Amniotic epithelial cell (primary cell): ENCODE results near the gene USF2.

Experiments
- DNase-seq: peaks from one replicate; pipeline ENCODE4 v3.0.0-alpha.2; 2010; ENCODE audit warnings: low read depth

Gene USF2

DNA sequence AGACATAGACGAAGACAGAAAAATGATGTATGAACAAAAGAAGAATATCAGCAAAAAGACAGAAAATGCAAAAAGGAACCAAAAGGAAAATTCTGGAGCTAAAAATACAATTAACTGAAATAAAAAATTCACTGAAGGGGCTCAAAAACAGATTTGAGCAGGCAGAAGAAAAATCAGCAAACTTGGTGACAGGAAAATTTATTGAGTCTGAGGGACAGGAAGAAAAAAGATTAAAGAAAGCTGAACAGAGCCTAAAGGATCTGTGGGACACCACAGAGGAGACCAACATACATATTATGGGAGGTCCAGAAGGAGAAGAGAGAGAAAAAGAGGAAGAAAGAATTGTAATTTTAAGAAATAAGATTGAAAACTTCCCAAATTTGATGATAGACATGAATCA lies 27.3 kb upstream of the USF2 start:
- DNase-seq, result no peak

GRCh38 chr19:35246466-35247092 lies 22.2 kb upstream of the USF2 start:
- DNase-seq, result no peak

- no peak for DNase-seq
Observed at GRCh38 chr19:35247526-35248309, 21.0 kb upstream of the USF2 start.

GRCh38 chr19:35248310-35249145 lies 20.2 kb upstream of the USF2 start, which contains the start of gene LSR:
LSR (plus strand) TSS chr19:35249002; CDS start chr19:35249023, 21 bp downstream.
- DNase-seq, result no peak

DNA sequence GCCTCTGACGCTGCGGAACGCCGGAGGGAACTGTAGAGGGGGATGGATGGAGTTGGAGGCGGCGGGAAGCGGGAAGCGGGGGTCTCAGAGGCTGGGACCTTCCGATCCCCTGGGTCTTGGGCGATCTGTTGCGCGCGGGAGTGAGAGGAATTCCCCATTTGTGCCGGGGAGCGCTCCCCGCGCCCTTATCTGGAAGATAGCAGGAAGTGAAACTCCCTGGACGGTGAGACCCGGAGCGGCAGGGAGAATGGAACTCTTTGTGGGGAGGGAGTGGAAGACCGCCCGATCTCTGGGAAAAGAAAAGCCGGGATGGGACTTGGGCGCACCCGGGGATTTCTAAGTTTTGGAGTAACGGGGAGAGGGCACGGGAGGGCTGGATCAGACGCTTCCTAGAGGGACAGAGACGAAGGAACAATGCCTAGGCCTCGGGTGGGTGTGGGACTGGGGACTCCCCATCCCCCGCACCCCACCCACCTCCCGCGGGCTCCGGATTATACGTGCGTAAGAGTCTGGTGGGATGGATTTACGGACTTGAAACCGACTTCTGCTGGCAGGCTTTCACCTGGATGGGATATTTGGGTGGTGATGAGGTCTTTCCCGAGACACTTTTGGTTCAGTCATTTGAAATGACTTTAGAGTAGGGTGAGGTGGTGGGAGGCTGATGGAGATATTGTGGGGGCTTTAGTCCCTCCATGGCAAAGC lies 19.5 kb upstream of the USF2 start:
- no peak for DNase-seq

DNA sequence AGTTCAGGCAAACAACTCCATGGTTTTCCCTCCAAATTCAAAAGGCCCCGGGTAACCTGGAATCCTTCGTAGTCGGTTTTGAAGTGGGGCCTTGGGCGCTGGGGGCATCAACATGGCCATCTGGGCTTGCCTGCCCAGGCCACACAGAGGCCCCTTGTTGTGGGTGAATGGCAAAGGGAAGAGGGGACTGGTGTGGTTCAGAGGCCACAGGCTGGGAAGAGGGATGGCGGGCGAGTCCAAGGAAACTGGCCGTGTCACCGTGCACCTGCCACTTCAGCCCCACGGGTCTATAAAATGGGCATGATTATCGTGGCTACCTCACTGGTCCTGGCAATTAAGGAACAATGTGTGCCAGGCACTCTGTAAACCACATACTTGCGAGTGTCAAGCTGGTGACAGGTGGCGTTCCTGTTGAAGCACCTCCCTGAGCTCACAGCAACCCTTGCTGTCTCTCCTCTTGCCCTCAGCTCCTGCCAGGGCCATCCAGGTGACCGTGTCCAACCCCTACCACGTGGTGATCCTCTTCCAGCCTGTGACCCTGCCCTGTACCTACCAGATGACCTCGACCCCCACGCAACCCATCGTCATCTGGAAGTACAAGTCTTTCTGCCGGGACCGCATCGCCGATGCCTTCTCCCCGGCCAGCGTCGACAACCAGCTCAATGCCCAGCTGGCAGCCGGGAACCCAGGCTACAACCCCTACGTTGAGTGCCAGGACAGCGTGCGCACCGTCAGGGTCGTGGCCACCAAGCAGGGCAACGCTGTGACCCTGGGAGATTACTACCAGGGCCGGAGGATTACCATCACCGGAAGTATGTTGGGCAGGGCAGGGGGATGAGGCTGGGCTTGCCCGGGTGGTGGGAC lies 18.7 kb upstream of the USF2 start:
- DNase-seq, result no peak

GRCh38 chr19:35251456-35251855 lies 17.3 kb upstream of the USF2 start:
- no peak for DNase-seq

GRCh38 chr19:35253316-35254286 lies 15.2 kb upstream of the USF2 start:
- no peak for DNase-seq

- DNase-seq, result no peak
Observed at GRCh38 chr19:35254341-35255297, 14.1 kb upstream of the USF2 start.

DNA sequence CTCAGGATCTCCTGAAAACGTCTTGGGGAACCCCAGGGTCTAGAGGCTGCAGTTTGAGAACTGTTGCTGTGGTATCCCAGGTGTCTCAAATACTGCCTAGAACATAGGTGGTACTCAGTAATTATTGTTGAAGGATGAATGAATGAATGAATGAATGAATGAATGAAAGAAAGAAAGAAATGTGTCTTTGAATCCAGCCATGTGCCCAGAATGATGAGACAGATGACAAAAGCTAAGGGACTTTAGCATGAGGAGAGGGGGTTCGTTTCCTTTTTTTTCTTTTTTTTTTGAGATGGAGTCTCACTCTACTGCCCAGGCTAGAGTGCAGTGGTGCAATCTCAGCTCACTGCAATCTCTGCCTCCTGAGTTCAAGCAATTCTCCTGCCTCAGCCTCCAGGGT lies 12.2 kb upstream of the USF2 start:
- no peak for DNase-seq

DNA sequence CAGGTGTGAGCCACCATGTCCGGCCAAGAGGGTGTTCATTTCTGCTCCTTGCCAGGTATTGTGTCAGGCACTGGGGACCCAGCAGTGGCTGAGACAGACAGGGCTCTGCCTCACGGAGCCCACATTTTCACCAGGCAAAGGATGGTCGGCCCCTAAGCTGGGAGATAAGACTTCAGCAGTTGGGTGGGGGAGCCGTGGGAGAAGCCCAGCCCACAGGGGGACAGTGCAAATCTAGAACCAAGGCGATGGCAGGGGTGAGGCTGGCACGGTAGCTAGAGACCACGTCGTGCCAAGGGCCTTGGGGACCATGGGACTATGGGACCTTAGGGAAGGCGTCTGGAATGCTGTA lies 11.7 kb upstream of the USF2 start:
- no peak for DNase-seq

DNA sequence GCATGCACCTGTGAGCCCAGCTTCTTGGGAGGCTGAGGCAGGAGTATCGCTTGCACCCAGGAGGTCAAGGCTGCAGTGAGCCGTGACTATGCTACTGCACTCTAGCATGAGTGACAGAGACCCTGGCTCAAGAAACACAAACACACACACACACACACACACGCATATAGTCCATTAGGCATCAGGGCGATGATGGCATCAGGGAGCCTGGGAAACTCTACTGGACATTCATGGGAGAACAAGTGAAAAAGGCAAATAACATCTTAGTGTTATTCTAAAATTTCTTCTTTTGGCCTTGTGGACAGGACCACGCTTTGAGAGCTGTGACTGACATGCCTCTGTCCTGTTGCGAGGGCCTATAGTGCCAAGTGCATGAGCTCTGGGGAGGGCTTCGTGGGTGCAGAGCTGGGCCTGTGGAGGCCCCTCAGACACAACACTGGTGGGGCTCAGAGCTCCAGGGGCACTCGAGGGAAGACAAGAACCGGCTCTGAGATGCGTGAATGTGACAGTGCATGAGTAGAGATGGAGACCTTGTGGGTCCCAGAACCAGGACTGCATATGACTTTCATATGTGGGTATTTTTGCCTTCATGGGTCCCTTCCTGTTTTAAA lies 8.0 kb upstream of the USF2 start:
- DNase-seq, result no peak

DNA sequence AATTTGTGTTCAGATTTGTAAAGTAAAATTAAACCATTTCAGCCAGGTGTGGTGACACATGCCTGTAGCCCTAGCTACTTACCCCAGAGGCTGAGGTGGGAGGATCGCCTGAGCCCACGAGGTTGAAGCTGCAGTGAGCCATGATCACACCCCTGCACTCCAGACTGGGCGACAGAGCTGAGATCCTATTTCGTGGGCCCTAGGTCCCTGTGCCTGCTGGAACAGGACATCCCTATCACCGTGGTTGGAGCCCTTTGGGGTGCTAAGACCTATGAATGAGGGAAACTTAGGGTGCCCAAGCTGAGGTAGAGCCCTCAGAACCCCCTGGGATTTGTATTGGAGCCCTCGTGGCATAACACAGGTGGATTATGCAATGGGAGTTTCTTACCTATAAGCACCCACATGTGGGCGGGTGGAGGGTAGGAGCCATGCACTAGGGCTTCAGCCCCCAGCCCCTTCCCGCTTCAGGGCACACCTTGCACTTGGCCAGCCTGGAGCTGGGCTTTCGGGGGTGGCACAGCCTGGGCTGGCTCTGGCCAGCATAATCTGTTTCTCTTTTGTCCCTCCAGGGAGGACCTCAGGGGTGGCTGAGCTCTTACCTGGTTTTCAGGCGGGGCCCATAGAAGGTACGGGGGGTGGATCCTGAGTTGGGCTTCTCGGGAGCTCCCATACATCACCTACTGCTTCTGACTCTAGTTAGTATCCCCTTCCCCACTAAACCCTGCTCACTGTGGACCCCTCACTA lies 7.2 kb upstream of the USF2 start:
- no peak for DNase-seq

GRCh38 chr19:35262101-35262761 lies 6.5 kb upstream of the USF2 start:
- DNase-seq, result no peak

- no peak for DNase-seq
Observed at GRCh38 chr19:35264268-35265125, 4.3 kb upstream of the USF2 start.
